ENCODE results near the gene CSMD2.

GRCh38 chr1:33777337-33777736 is 387.7 kb downstream of the CSMD2 start:
- no peak for TF ChIP-seq CTCF (conservative IDR thresholded peaks at IDR 0.05; ENCODE audit: low read length)
- TF ChIP-seq EZH2phosphoT487 (IDR thresholded peaks at IDR 0.05; ENCODE audit: borderline replicate concordance, low read depth, low read length): no peak
